GM18499 (cell line): Measurements from ENCODE around the gene TCP11X1.
"Not testable (repeated sequence)": the region's sequence is repeated elsewhere in the genome, so short reads cannot be mapped to it uniquely, and the experiment has no call there.

Experiments used
- ATAC-seq: cut with Tn5 transposase; IDR thresholded peaks from one replicate; pipeline ENCODE4 v1.9.1; 2021; ENCODE audit warnings: moderate number of reproducible peaks; ENCODE audit not compliant: insufficient read depth, unreplicated experiment

TCP11X1 gene

GRCh38 chrX:102214986-102215385, at the start of gene TCP11X1:
TSS of gene TCP11X1 (plus strand) at chrX:102215301.
- ATAC-seq, result not testable (repeated sequence)

GRCh38 chrX:102185967-102186720, 29.0 kb upstream of the TCP11X1 start:
- no peak for ATAC-seq

- not testable (repeated sequence) for ATAC-seq
These were observed 7.2 kb upstream of the TCP11X1 start for GRCh38 chrX:102207940-102208339.

- ATAC-seq, result not testable (repeated sequence)
These were observed 1.4 kb downstream of the TCP11X1 start for GRCh38 chrX:102216497-102216896.

GRCh38 chrX:102235678-102236077, 20.6 kb downstream of the TCP11X1 start:
- not testable (repeated sequence) for ATAC-seq

- ATAC-seq, result not testable (repeated sequence)
These were observed 25.2 kb downstream of the TCP11X1 start for GRCh38 chrX:102240265-102240664.

GRCh38 chrX:102246893-102247292, 31.8 kb downstream of the TCP11X1 start, which contains the start of gene NXF2:
TSS of gene NXF2 (plus strand) at chrX:102247167. CDS start at chrX:102307079, 59,912 bp downstream.
- ATAC-seq, result not testable (repeated sequence)

GRCh38 chrX:102272231-102272630, 57.1 kb downstream of the TCP11X1 start:
- ATAC-seq, result not testable (repeated sequence)
